ENCODE measurements around the gene TBCD.

The TBCD gene

GRCh38 chr17:82751571-82752370 lies at the start of gene TBCD:
Gene TBCD (plus strand): TSS chr17:82752065. CDS start chr17:82752194, 129 bp downstream.
- peak; percentile 85 for DNase-seq

GRCh38 chr17:82702231-82702927 lies 49.5 kb upstream of the TBCD start:
- DNase-seq: no peak

GRCh38 chr17:82703036-82703745 lies 48.7 kb upstream of the TBCD start:
- no peak for DNase-seq

- no peak for DNase-seq
Measured at GRCh38 chr17:82703935-82704865, 47.7 kb upstream of the TBCD start.

- DNase-seq: no peak
Measured at GRCh38 chr17:82704886-82705285, 47.0 kb upstream of the TBCD start.

GRCh38 chr17:82705756-82706155 lies 46.1 kb upstream of the TBCD start:
- DNase-seq: no peak

- no peak for DNase-seq
Measured at GRCh38 chr17:82709024-82709675, 42.7 kb upstream of the TBCD start.

- no peak for DNase-seq
Measured at GRCh38 chr17:82709676-82710498, 42.0 kb upstream of the TBCD start.

GRCh38 chr17:82710499-82711232 lies 41.2 kb upstream of the TBCD start:
- DNase-seq: no peak

GRCh38 chr17:82713071-82713723 lies 38.7 kb upstream of the TBCD start:
- DNase-seq: no peak

GRCh38 chr17:82716203-82717010 lies 35.5 kb upstream of the TBCD start, which contains the start of gene FN3KRP:
Gene FN3KRP (plus strand): TSS chr17:82716706. CDS start chr17:82716756, 50 bp downstream.
- DNase-seq: peak; percentile 91

- no peak for DNase-seq
Measured at GRCh38 chr17:82718986-82719685, 32.7 kb upstream of the TBCD start.

GRCh38 chr17:82720204-82720603 lies 31.7 kb upstream of the TBCD start:
- DNase-seq: no peak

- no peak for DNase-seq
Measured at GRCh38 chr17:82722341-82723013, 29.4 kb upstream of the TBCD start.

GRCh38 chr17:82723169-82723807 lies 28.6 kb upstream of the TBCD start:
- no peak for DNase-seq

- DNase-seq: no peak
Measured at GRCh38 chr17:82726427-82726826, 25.4 kb upstream of the TBCD start.

Measured in COR-L47 (cell line).